Measurements from ENCODE around the gene CENPF.
"Not testable (repeated sequence)": the region's sequence is repeated elsewhere in the genome, so short reads cannot be mapped to it uniquely, and the experiment has no call there.

CENPF gene

GRCh38 chr1:214602764-214603657 is at the start of gene CENPF:
Gene CENPF, plus strand, starts transcription at chr1:214603195. Its CDS starts 10,560 bp downstream, at chr1:214613755.
- peak; percentile 99 for DNase-seq (ENCODE audit: low spot score)

GRCh38 chr1:214557952-214558735 is 44.9 kb upstream of the CENPF start:
- DNase-seq (ENCODE audit: low spot score): peak; percentile 63

GRCh38 chr1:214563881-214564280 is 39.1 kb upstream of the CENPF start:
- DNase-seq (ENCODE audit: low spot score): no peak

- DNase-seq (ENCODE audit: low spot score): no peak
Measured at GRCh38 chr1:214565310-214565709, 37.7 kb upstream of the CENPF start.

GRCh38 chr1:214566158-214567104 is 36.6 kb upstream of the CENPF start:
- peak; percentile 63 for DNase-seq (ENCODE audit: low spot score)

- no peak for DNase-seq (ENCODE audit: low spot score)
Measured at GRCh38 chr1:214567481-214567980, 35.5 kb upstream of the CENPF start.

GRCh38 chr1:214568328-214568727 is 34.7 kb upstream of the CENPF start:
- DNase-seq (ENCODE audit: low spot score): no peak

- no peak for DNase-seq (ENCODE audit: low spot score)
Measured at GRCh38 chr1:214569357-214570004, 33.5 kb upstream of the CENPF start.

- no peak for DNase-seq (ENCODE audit: low spot score)
Measured at GRCh38 chr1:214570442-214570841, 32.6 kb upstream of the CENPF start.

- DNase-seq (ENCODE audit: low spot score): no peak
Measured at GRCh38 chr1:214571281-214571680, 31.7 kb upstream of the CENPF start.

GRCh38 chr1:214573386-214574318 is 29.3 kb upstream of the CENPF start:
- DNase-seq (ENCODE audit: low spot score): no peak

- no peak for DNase-seq (ENCODE audit: low spot score)
Measured at GRCh38 chr1:214574598-214575411, 28.2 kb upstream of the CENPF start.

GRCh38 chr1:214576120-214576519 is 26.9 kb upstream of the CENPF start:
- DNase-seq (ENCODE audit: low spot score): not testable (repeated sequence)

GRCh38 chr1:214579183-214579582 is 23.8 kb upstream of the CENPF start:
- no peak for DNase-seq (ENCODE audit: low spot score)

- peak; percentile 46 for DNase-seq (ENCODE audit: low spot score)
Measured at GRCh38 chr1:214581785-214582184, 21.2 kb upstream of the CENPF start.

GRCh38 chr1:214582289-214582891 is 20.6 kb upstream of the CENPF start:
- DNase-seq (ENCODE audit: low spot score): no peak

- no peak for DNase-seq (ENCODE audit: low spot score)
Measured at GRCh38 chr1:214583113-214583512, 19.9 kb upstream of the CENPF start.

- DNase-seq (ENCODE audit: low spot score): no peak
Measured at GRCh38 chr1:214583824-214584554, 19.0 kb upstream of the CENPF start.

All from AG08396 (cell line).